GM10248 (cell line): ENCODE measurements around the gene LYPD6.

ENCODE experiments used
- CTCF ChIA-PET: fragments of 300-600 bp; sonication (Branson Sonifier 250); formaldehyde crosslinking; extraction: SDS; loops from one replicate; lab custom pipeline; 2021; ENCODE audit warnings: antibody characterized with exemption; lab: Yijun Ruan, JAX
- POLR2A ChIA-PET: fragments of 350-650 bp; sonication (Branson Sonifier 250); formaldehyde crosslinking; extraction: SDS; loops from one replicate; lab custom pipeline; 2020; ENCODE audit warnings: antibody characterized with exemption; lab: Yijun Ruan, JAX
- DNase-seq: peaks from one replicate; pipeline ENCODE4 v3.0.0; 2012; ENCODE audit errors: extremely low spot score
- CTCF ChIP-seq: IDR thresholded peaks from 2 replicates; pipeline ENCODE4 v1.5.1; 2012; ENCODE audit warnings: mild to moderate bottlenecking, low read depth; ENCODE audit errors: extremely low read depth, missing control alignments, control extremely low read depth

LYPD6 gene

GRCh38 chr2:149463328-149464002 is 133.1 kb downstream of the LYPD6 start:
- ChIA-PET POLR2A (no interaction called here), CTCF (interaction anchor here (2.0 kb wide), 1 partner anchor 10 kb away, joined by 4 read pairs; no protein-coding TSS in a partner anchor)
- no peak for DNase-seq
- no peak for TF ChIP-seq CTCF

DNA sequence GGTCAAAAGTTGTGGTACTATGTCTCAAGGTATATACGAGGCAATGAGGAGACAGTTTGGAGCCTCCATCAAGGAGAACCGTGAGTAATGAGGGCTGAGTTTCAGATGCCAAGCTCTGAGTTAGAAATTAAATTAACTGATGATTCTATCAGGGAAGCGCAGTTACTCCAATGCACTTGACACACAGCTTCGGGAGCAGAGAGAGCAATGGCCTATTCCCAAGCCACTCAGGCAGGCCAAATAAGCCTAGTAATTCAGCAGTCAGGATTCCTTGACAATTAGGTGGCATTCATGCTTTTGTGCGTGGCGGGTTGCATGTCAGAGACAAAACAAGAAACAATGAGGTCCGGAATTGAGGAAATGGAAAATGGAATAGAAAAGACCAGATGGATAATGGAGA is 134.0 kb downstream of the LYPD6 start:
- ChIA-PET CTCF (no interaction called here), POLR2A (no interaction called here)
- no peak for DNase-seq
- TF ChIP-seq CTCF, result no peak

DNA sequence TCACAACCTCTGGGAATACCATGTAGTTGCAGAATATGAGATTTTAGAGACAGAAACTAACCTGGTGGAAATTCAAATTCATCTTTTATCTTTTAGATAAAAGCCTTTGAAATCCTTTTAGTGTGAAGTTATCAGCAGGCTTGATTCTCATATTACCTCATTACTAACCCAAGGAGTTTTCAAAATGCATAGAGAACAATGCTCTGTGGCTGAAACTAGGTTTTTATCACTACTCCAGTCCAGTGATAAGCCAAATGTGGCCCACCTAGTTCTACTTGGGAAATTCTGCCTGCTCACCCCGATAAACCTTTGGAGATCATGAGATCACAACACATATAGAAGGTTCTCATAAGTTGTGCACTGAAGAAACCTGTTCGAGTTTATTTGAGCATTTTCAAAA is 135.5 kb downstream of the LYPD6 start:
- CTCF ChIA-PET, result no interaction called here
- POLR2A ChIA-PET, result no interaction called here
- DNase-seq, result no peak
- TF ChIP-seq CTCF, result no peak

- no peak for DNase-seq
- ChIA-PET CTCF (interaction anchor here (1.2 to 2.0 kb wide), 2 partner anchors 11 to 21 kb away, joined by 3 to 8 read pairs; no protein-coding TSS in a partner anchor), POLR2A (no interaction called here)
- no peak for TF ChIP-seq CTCF
These were observed 136.2 kb downstream of the LYPD6 start for GRCh38 chr2:149466635-149467034.

DNA sequence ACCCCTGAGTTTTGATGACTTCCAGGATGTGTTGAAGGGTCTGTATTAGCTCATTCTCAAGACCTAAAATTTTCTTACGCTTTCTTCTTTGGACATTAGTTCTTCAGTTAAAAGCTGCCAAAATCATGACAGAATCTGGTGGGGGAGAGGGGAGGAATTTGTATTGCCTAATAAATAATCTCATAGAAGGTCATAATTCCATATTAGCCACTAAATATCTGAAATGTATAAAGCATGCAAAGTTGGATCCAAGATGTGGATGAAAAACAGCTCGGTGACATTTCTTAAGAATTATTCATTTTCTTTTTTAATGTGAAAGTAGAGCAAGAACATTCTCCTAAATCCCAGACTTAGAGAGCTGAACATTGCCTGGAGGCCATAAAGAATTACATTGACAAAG is 137.0 kb downstream of the LYPD6 start:
- TF ChIP-seq CTCF, result no peak
- POLR2A ChIA-PET, result no interaction called here
- DNase-seq, result no peak
- CTCF ChIA-PET, result interaction anchor here (1.2 to 2.0 kb wide), 3 partner anchors 10 to 22 kb away, joined by 3 to 8 read pairs (median 5); no protein-coding TSS in a partner anchor

GRCh38 chr2:149468636-149469035 is 138.2 kb downstream of the LYPD6 start:
- no peak for TF ChIP-seq CTCF
- ChIA-PET POLR2A (no interaction called here), CTCF (interaction anchor here (1.4 to 2.0 kb wide), 2 partner anchors 9 to 17 kb away, joined by 5 to 8 read pairs; no protein-coding TSS in a partner anchor)
- no peak for DNase-seq
